H1 (cell line): Measurements from ENCODE around the gene MAN2C1. TPM values are rescaled to one million over a fixed set of nuclear protein-coding genes. Genes with fewer than 3 reads are reported as not detected.

Source experiments
- CTCF ChIA-PET: fragments of 300-600 bp; sonication (Branson Sonifier 250); formaldehyde crosslinking; loops from one replicate; lab custom pipeline; 2021; ENCODE audit not compliant: partially characterized antibody; lab: Charles Lee
- POLR2A ChIA-PET: fragments of 300-600 bp; sonication (Branson Sonifier 250); formaldehyde crosslinking; loops from one replicate; lab custom pipeline; 2021; ENCODE audit warnings: inconsistent platforms; ENCODE audit not compliant: partially characterized antibody; lab: Charles Lee
- DNase-seq, 2 experiments: peaks; one replicate each; pipeline versions ENCODE4 v3.0.0 to v3.0.0-alpha.2; 2010 to 2022; ENCODE audit warnings: low spot score in 2 of 2, low read depth in 1 of 2, mixed read lengths in 1 of 2
- FAIRE-seq: peaks from 2 replicates; lab custom pipeline; 2011; peaks lifted over from hg19 to GRCh38; lab: Jason Lieb, UNC
- H2AFZ ChIP-seq: 2 replicates; pipeline ENCODE4 v1.8.1; 2012; ENCODE audit warnings: low read length, inconsistent platforms
- H2AK5ac ChIP-seq: 2 replicates; pipeline ENCODE4 v1.6.1; 2013; ENCODE audit warnings: low read depth, low read length
- H2BK120ac ChIP-seq: replicated peaks from 2 replicates; pipeline ENCODE3; 2013; ENCODE audit warnings: low read depth, low read length, inconsistent platforms
- H2BK12ac ChIP-seq: 2 replicates; pipeline ENCODE4 v1.6.1; 2013; ENCODE audit warnings: low read depth, low read length
- H2BK15ac ChIP-seq: 2 replicates; pipeline ENCODE4 v1.6.1; 2013; ENCODE audit warnings: low read length
- H2BK20ac ChIP-seq: 2 replicates; pipeline ENCODE4 v1.6.1; 2013; ENCODE audit warnings: low read length
- H2BK5ac ChIP-seq: 2 replicates; pipeline ENCODE4 v1.6.1; 2013; ENCODE audit warnings: low read depth, low read length
- H3K14ac ChIP-seq: 2 replicates; pipeline ENCODE4 v1.6.1; 2013; ENCODE audit warnings: inconsistent platforms; ENCODE audit not compliant: insufficient read length
- H3K18ac ChIP-seq: 2 replicates; pipeline ENCODE4 v1.6.1; 2013; ENCODE audit warnings: low read length; ENCODE audit errors: extremely low read depth
- H3K23ac ChIP-seq: 2 replicates; pipeline ENCODE4 v1.6.1; 2013; ENCODE audit warnings: inconsistent platforms; ENCODE audit not compliant: insufficient read length
- H3K23me2 ChIP-seq: 2 replicates; pipeline ENCODE4 v1.6.1; 2013; ENCODE audit warnings: low read depth, low read length
- H3K27ac ChIP-seq: 2 replicates; pipeline ENCODE4 v1.6.1; 2011; ENCODE audit warnings: low read depth, low read length, inconsistent platforms
- H3K27me3 ChIP-seq, 4 experiments: replicated peaks in 1 of 4; 1 replicate in 1 of 4; 2 replicates in 3 of 4; pipeline versions ENCODE4 v1.6.1 to v1.8.1; 2011 to 2013; ENCODE audit warnings: low read length in 3 of 4, mild to moderate bottlenecking in 3 of 4, inconsistent platforms in 2 of 4, mixed read lengths in 2 of 4, moderate library complexity in 1 of 4; ENCODE audit not compliant: control insufficient read depth in 3 of 4, insufficient read depth in 3 of 4; ENCODE audit errors: extremely low read depth in 1 of 4
- H3K36me3 ChIP-seq, 4 experiments: 2 replicates each; pipeline versions ENCODE4 v1.6.1 to v1.8.1; 2011 to 2013; ENCODE audit warnings: mild to moderate bottlenecking in 4 of 4, low read length in 3 of 4, moderate library complexity in 2 of 4, control low read depth in 1 of 4, inconsistent platforms in 1 of 4; ENCODE audit not compliant: insufficient read depth in 4 of 4, control insufficient read depth in 2 of 4
- H3K4ac ChIP-seq: replicated peaks from 2 replicates; pipeline ENCODE3; 2013; ENCODE audit warnings: low read length, low read depth, mixed read lengths, inconsistent platforms; ENCODE audit not compliant: insufficient read length
- H3K4me1 ChIP-seq, 4 experiments: replicated peaks in 1 of 4; 1 replicate in 1 of 4; 2 replicates in 3 of 4; pipeline versions ENCODE4 v1.6.1 to v1.8.1; 2011 to 2013; ENCODE audit warnings: low read length in 3 of 4, inconsistent platforms in 2 of 4, mixed read lengths in 1 of 4; ENCODE audit not compliant: insufficient read depth in 4 of 4, control insufficient read depth in 3 of 4
- H3K4me2 ChIP-seq, 2 experiments: 2 replicates each; pipeline versions ENCODE4 v1.6.1 to v1.8.1; 2011 to 2013; ENCODE audit warnings: low read depth in 2 of 2, low read length in 2 of 2, control low read depth in 1 of 2, inconsistent platforms in 1 of 2, mild to moderate bottlenecking in 1 of 2; ENCODE audit not compliant: insufficient read depth in 1 of 2
- H3K4me3 ChIP-seq, 4 experiments: fragments of 200-600, 300-600 bp in 1 of 4; sonication (generic), shearing (Covaris generic), sonication (Bioruptor Twin) in 1 of 4; 2 replicates each; pipeline versions ENCODE4 v1.5.1 to v1.8.1; 2011 to 2016; ENCODE audit warnings: low read length in 4 of 4, low read depth in 3 of 4, control low read depth in 2 of 4, inconsistent platforms in 2 of 4, mild to moderate bottlenecking in 2 of 4, mixed read lengths in 1 of 4, moderate library complexity in 1 of 4; ENCODE audit not compliant: insufficient read depth in 2 of 4; ENCODE audit errors: extremely low read depth in 1 of 4
- H3K56ac ChIP-seq: replicated peaks from 2 replicates; pipeline ENCODE3; 2013; ENCODE audit warnings: low read depth, mild to moderate bottlenecking, mixed read lengths, low read length, inconsistent platforms; ENCODE audit not compliant: insufficient read length
- H3K79me1 ChIP-seq: 2 replicates; pipeline ENCODE4 v1.6.1; 2013; ENCODE audit warnings: low read depth, low read length, control low read depth
- H3K79me2 ChIP-seq, 2 experiments: 2 replicates each; pipeline versions ENCODE4 v1.6.1 to v1.8.1; 2012 to 2013; ENCODE audit warnings: low read length in 2 of 2, mild to moderate bottlenecking in 2 of 2, inconsistent platforms in 1 of 2; ENCODE audit not compliant: insufficient read depth in 2 of 2, control insufficient read depth in 1 of 2
- H3K9ac ChIP-seq, 4 experiments: replicated peaks in 1 of 4; 1 replicate in 1 of 4; 2 replicates in 3 of 4; pipeline versions ENCODE4 v1.6.1 to v1.8.1; 2011 to 2013; ENCODE audit warnings: low read depth in 3 of 4, low read length in 3 of 4, control low read depth in 2 of 4, mild to moderate bottlenecking in 2 of 4, moderate library complexity in 2 of 4, inconsistent platforms in 1 of 4; ENCODE audit errors: extremely low read depth in 1 of 4
- H3K9me3 ChIP-seq, 2 experiments: 2 replicates each; pipeline versions ENCODE4 v1.6.1 to v1.8.1; 2012 to 2013; ENCODE audit warnings: mild to moderate bottlenecking in 2 of 2, moderate library complexity in 2 of 2, control low read depth in 1 of 2, inconsistent platforms in 1 of 2, low read depth in 1 of 2, low read length in 1 of 2, mixed read lengths in 1 of 2; ENCODE audit not compliant: insufficient read depth in 2 of 2
- H4K20me1 ChIP-seq, 2 experiments: replicated peaks in 1 of 2; 2 replicates each; pipeline versions ENCODE3 to v1.8.1; 2011 to 2013; ENCODE audit warnings: inconsistent platforms in 2 of 2, low read length in 2 of 2, mild to moderate bottlenecking in 1 of 2; ENCODE audit not compliant: insufficient read depth in 2 of 2, control insufficient read depth in 1 of 2
- H4K5ac ChIP-seq: 2 replicates; pipeline ENCODE4 v1.6.1; 2013; ENCODE audit warnings: low read length, low read depth, mixed read lengths, inconsistent platforms; ENCODE audit not compliant: insufficient read length
- H4K8ac ChIP-seq: 2 replicates; pipeline ENCODE4 v1.8.0; 2013; ENCODE audit warnings: mild to moderate bottlenecking, moderate library complexity, low read length, inconsistent platforms; ENCODE audit not compliant: insufficient read depth; ENCODE audit errors: extremely low read depth
- H4K91ac ChIP-seq: replicated peaks from 2 replicates; pipeline ENCODE3; 2013; ENCODE audit warnings: low read length, mixed read lengths, inconsistent platforms; ENCODE audit not compliant: insufficient read length
- ATF3 ChIP-seq: IDR thresholded peaks from 2 replicates; pipeline ENCODE4 v1.6.1; 2011; ENCODE audit warnings: low read depth, mild to moderate bottlenecking, low read length; ENCODE audit not compliant: insufficient read depth
- CEBPB ChIP-seq: IDR thresholded peaks from 2 replicates; pipeline ENCODE4 v1.6.1; 2012; ENCODE audit warnings: low read depth, low read length
- CREB1 ChIP-seq: IDR thresholded peaks from 2 replicates; pipeline ENCODE4 v1.6.1; 2012; ENCODE audit warnings: inconsistent platforms
- CTBP2 ChIP-seq: IDR thresholded peaks from 2 replicates; pipeline ENCODE4 v1.7.0; 2011; ENCODE audit warnings: borderline replicate concordance, mild to moderate bottlenecking, moderate library complexity, mixed read lengths, low read length; ENCODE audit not compliant: insufficient read depth, insufficient read length
- GABPA ChIP-seq: IDR thresholded peaks from 2 replicates; pipeline ENCODE4 v1.6.1; 2011; ENCODE audit warnings: mild to moderate bottlenecking, low read length, moderate library complexity, borderline replicate concordance; ENCODE audit not compliant: insufficient read depth
- HDAC6 ChIP-seq: IDR thresholded peaks from one replicate; pipeline ENCODE4 v1.7.1; 2012; ENCODE audit warnings: low read depth, mild to moderate bottlenecking, inconsistent platforms, low read length, moderate library complexity
- MAFK ChIP-seq: IDR thresholded peaks from 2 replicates; pipeline ENCODE4 v1.6.1; 2012; ENCODE audit warnings: low read depth, mild to moderate bottlenecking, improper control_type of control experiment, low read length
- POU5F1 ChIP-seq: IDR thresholded peaks from 2 replicates; pipeline ENCODE4 v1.6.1; 2011; ENCODE audit warnings: low read depth, mild to moderate bottlenecking, low read length, moderate library complexity
- SAP30 ChIP-seq: fragments of 300-600 bp; sonication (generic); IDR thresholded peaks from 2 replicates; pipeline ENCODE4 v1.7.1; 2012; ENCODE audit warnings: low read length, moderate library complexity, mild to moderate bottlenecking, inconsistent platforms; ENCODE audit not compliant: insufficient read depth, insufficient replicate concordance
- SIRT6 ChIP-seq: IDR thresholded peaks from one replicate; pipeline ENCODE4 v1.7.1; 2012; ENCODE audit warnings: low read length, inconsistent platforms
- SUZ12 ChIP-seq: fragments of 200-600 bp; sonication (generic); IDR thresholded peaks from 2 replicates; pipeline ENCODE4 v1.6.1; 2012; ENCODE audit warnings: mild to moderate bottlenecking, inconsistent platforms, low read length, moderate library complexity, mixed read lengths
- TBP ChIP-seq: IDR thresholded peaks from 2 replicates; pipeline ENCODE4 v1.6.1; 2011; ENCODE audit warnings: low read depth, low read length, improper control_type of control experiment
- ZNF274 ChIP-seq: IDR thresholded peaks from 2 replicates; pipeline ENCODE4 v1.7.0; 2012; ENCODE audit warnings: low read length, borderline replicate concordance; ENCODE audit errors: extremely low read depth
- WGBS, 2 experiments: shearing (Covaris generic) in 1 of 2; methylation state at CpG; one replicate each; pipeline versions ENCODE4 v1.1.6 to v1.1.7; 2013 to 2015; ENCODE audit warnings: low lambda C conversion rate in 2 of 2, mixed read lengths in 2 of 2, inconsistent platforms in 1 of 2, low coverage in 1 of 2, missing lambda C conversion rate in 1 of 2; ENCODE audit not compliant: insufficient replicate concordance in 2 of 2, insufficient coverage in 1 of 2, insufficient read length in 1 of 2; ENCODE audit errors: extremely low coverage in 1 of 2, missing lambda C conversion rate in 1 of 2; 5-methylcytosine and 5-hydroxymethylcytosine counted together
- polyA plus RNA-seq, 7 experiments: library from polyadenylated mRNA; depleted of rRNA in 3 of 7; stranded (reverse) in 5 of 7; unstranded in 2 of 7; fragments of >200 nt in 5 of 7; fragments of 200-250 nt in 2 of 7; gene quantifications; 1 replicate in 5 of 7; 2 replicates in 1 of 7; 4 replicates in 1 of 7; pipeline versions ENCODE4 v1.2.1 to v1.2.3, GENCODE V29; 2011 to 2013; ENCODE audit warnings: missing spikeins in 2 of 7, mixed read lengths in 2 of 7
- total RNA-seq: library from RNA; stranded (reverse); fragmentation: NEBNext Ultra II Directional; extraction: Animal tissue kit (Norgen Biotek cat#: 25700); gene quantifications from 2 replicates; pipeline ENCODE4 v1.2.1, GENCODE V29; 2021

The MAN2C1 gene
- total and polyA plus RNA-seq, 2 of the 8 experiments (the other 6 are each of a cell fraction or from before 2014, with no cell fraction given) = 56.3 to 88.9 TPM

GRCh38 chr15:75338661-75339240 is 29.7 kb downstream of the MAN2C1 start:
- Histone ChIP-seq H3K79me1 (0 out of 2 replicates have a peak, but pooled peaks cover 2% of the 10 kb centered on the region), H3K27me3 (no peaks in the 10 kb centered on the region; a peak in 1 of 7 replicates), H3K27ac (no peak overlapping the region), H3K18ac (no peak overlapping the region), H3K4me2 (no peak overlapping the region), H2BK12ac (no peak overlapping the region), H3K23me2 (peaks cover 8% of the 10 kb centered on the region), H3K9ac (no peak overlapping the region), H3K4me1 (peaks cover 0 to 7% (median 2%) of the 10 kb centered on the region in 4 experiments; a peak in 5 of 7 replicates), H2AK5ac (no peak overlapping the region), H3K14ac (no peak overlapping the region), H3K79me2 (peaks cover 0 to 7% of the 10 kb centered on the region in 2 experiments; a peak in 2 of 4 replicates), H3K4me3 (no peak overlapping the region), H3K4ac (no peak overlapping the region), H3K56ac (no peak overlapping the region), H4K8ac (no peak overlapping the region), H2AFZ (no peak overlapping the region), H2BK20ac (no peak overlapping the region), H2BK120ac (no peak overlapping the region), H3K23ac (no peak overlapping the region), H4K5ac (no peak overlapping the region), H3K36me3 (peaks cover 3 to 24% (median 5%) of the 10 kb centered on the region in 4 experiments; a peak in 5 of 8 replicates), H4K91ac (no peak overlapping the region), H3K9me3 (no peaks in the 10 kb centered on the region), H2BK15ac (no peak overlapping the region), H2BK5ac (no peak overlapping the region), H4K20me1 (no peaks in the 10 kb centered on the region)
- ChIA-PET POLR2A (interaction anchor here (0.9 to 2.7 kb wide), 5 partner anchors 10 to 315 kb away, joined by 3 to 12 read pairs (median 5); partner anchors contain the start of gene PPCDC), CTCF (interaction anchor here (1.4 kb wide), 1 partner anchor 29 kb away, joined by 5 read pairs; the partner anchor contains the start of gene MAN2C1)
- FAIRE-seq (no peak), DNase-seq (no peak)
- WGBS, 2 experiments = 97% methylated on average over 10 of the region's 11 CpGs; no CpG with 5 or more reads in 1 of the 2 experiments
- TF ChIP-seq SIRT6 = no peak
- no peak for TF ChIP-seq GABPA
- no peak for TF ChIP-seq TBP
- no peak for TF ChIP-seq ATF3
- no peak for TF ChIP-seq SAP30
- TF ChIP-seq CEBPB = no peak
- no peak for TF ChIP-seq SUZ12
- no peak for TF ChIP-seq HDAC6
- no peak for TF ChIP-seq ZNF274
- TF ChIP-seq CREB1 = no peak
- TF ChIP-seq CTBP2 = no peak
- no peak for TF ChIP-seq POU5F1
- no peak for TF ChIP-seq MAFK
